Ovary (tissue), 3 donors: ENCODE results near the gene SYTL3.

ENCODE experiments used
- POLR2A ChIP-seq: fragments of 450-650 bp; IDR thresholded peaks from one replicate; pipeline ENCODE4 v1.6.1; 2017; ENCODE audit warnings: antibody characterized with exemption, mild to moderate bottlenecking, moderate library complexity
- TF ChIP-seq, protein P1 (sequence below), 3 donors: fragments of 450-650 bp in 2 of 3; fragments of 200-600 bp in 1 of 3; IDR thresholded peaks; one replicate each; pipeline versions ENCODE4 v1.5.1 to v1.8.0; 2016 to 2022; ENCODE audit warnings: antibody characterized with exemption in 3 of 3, mild to moderate bottlenecking in 1 of 3
- donor health status: DM: no; HTN: no; CAD: no.

GRCh38 chr6:158756126-158756525, 106.3 kb downstream of the SYTL3 start:
- TF ChIP-seq, protein P1, sequence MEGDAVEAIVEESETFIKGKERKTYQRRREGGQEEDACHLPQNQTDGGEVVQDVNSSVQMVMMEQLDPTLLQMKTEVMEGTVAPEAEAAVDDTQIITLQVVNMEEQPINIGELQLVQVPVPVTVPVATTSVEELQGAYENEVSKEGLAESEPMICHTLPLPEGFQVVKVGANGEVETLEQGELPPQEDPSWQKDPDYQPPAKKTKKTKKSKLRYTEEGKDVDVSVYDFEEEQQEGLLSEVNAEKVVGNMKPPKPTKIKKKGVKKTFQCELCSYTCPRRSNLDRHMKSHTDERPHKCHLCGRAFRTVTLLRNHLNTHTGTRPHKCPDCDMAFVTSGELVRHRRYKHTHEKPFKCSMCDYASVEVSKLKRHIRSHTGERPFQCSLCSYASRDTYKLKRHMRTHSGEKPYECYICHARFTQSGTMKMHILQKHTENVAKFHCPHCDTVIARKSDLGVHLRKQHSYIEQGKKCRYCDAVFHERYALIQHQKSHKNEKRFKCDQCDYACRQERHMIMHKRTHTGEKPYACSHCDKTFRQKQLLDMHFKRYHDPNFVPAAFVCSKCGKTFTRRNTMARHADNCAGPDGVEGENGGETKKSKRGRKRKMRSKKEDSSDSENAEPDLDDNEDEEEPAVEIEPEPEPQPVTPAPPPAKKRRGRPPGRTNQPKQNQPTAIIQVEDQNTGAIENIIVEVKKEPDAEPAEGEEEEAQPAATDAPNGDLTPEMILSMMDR (IDR thresholded peaks at IDR 0.05), result no peak
- TF ChIP-seq POLR2A, result no peak
